ENCODE data around the gene TBXAS1.

Gene TBXAS1

GRCh38 chr7:140008755-140009610 is 179.9 kb downstream of the TBXAS1 start:
- no peak for DNase-seq

- no peak for DNase-seq
These were observed 180.7 kb downstream of the TBXAS1 start for GRCh38 chr7:140009735-140010134.

- DNase-seq, result peak; percentile 13
These were observed 181.3 kb downstream of the TBXAS1 start for GRCh38 chr7:140010194-140010895.

- DNase-seq, result no peak
These were observed 184.6 kb downstream of the TBXAS1 start for GRCh38 chr7:140013676-140014075.

- DNase-seq, result no peak
These were observed 185.1 kb downstream of the TBXAS1 start for GRCh38 chr7:140014123-140014522.

- DNase-seq, result no peak
These were observed 186.5 kb downstream of the TBXAS1 start for GRCh38 chr7:140015471-140015970.

- DNase-seq, result no peak
These were observed 187.5 kb downstream of the TBXAS1 start for GRCh38 chr7:140016540-140016939.

- no peak for DNase-seq
These were observed 188.0 kb downstream of the TBXAS1 start for GRCh38 chr7:140017034-140017433.

- DNase-seq, result no peak
These were observed 188.5 kb downstream of the TBXAS1 start for GRCh38 chr7:140017543-140017942.

GRCh38 chr7:140018125-140019043 is 189.3 kb downstream of the TBXAS1 start:
- DNase-seq, result no peak

- DNase-seq, result no peak
These were observed 190.1 kb downstream of the TBXAS1 start for GRCh38 chr7:140019172-140019571.

GRCh38 chr7:140019606-140020005 is 190.5 kb downstream of the TBXAS1 start:
- DNase-seq, result no peak

- no peak for DNase-seq
These were observed 192.5 kb downstream of the TBXAS1 start for GRCh38 chr7:140021603-140022002.

- no peak for DNase-seq
These were observed 193.6 kb downstream of the TBXAS1 start for GRCh38 chr7:140022582-140023211.

GRCh38 chr7:140023728-140024127 is 194.7 kb downstream of the TBXAS1 start:
- DNase-seq, result no peak

GRCh38 chr7:140024585-140024984 is 195.5 kb downstream of the TBXAS1 start:
- DNase-seq, result no peak

GRCh38 chr7:140025241-140025640 is 196.2 kb downstream of the TBXAS1 start:
- no peak for DNase-seq

GRCh38 chr7:140025814-140026433 is 196.9 kb downstream of the TBXAS1 start:
- DNase-seq, result no peak

- no peak for DNase-seq
These were observed 197.9 kb downstream of the TBXAS1 start for GRCh38 chr7:140026935-140027334.

- no peak for DNase-seq
These were observed 198.8 kb downstream of the TBXAS1 start for GRCh38 chr7:140027858-140028257.

- DNase-seq, result no peak
These were observed 199.2 kb downstream of the TBXAS1 start for GRCh38 chr7:140028311-140028710.

GRCh38 chr7:140029072-140029471 is 200.0 kb downstream of the TBXAS1 start:
- DNase-seq, result no peak
